Osteoblast (primary cell): ENCODE data around the gene RASGEF1B. TPM values are rescaled to one million over a fixed set of nuclear protein-coding genes. Genes with fewer than 3 reads are reported as not detected.
A peak's percentile ranks its signal among the peaks of the same experiment; 100 is the strongest.

Experiments
- DNase-seq: peaks from one replicate; pipeline ENCODE4 v3.0.0; 2011; ENCODE audit warnings: low spot score, mixed read lengths; ENCODE audit not compliant: insufficient read length; ENCODE audit errors: missing footprints
- H2AFZ ChIP-seq: 2 replicates; pipeline ENCODE4 v1.6.0; 2011; ENCODE audit warnings: mild to moderate bottlenecking, low read length
- H3K27ac ChIP-seq: 2 replicates; pipeline ENCODE4 v1.5.1; 2011; ENCODE audit warnings: mild to moderate bottlenecking, low read depth, low read length, moderate library complexity
- H3K27me3 ChIP-seq: 2 replicates; pipeline ENCODE4 v1.6.0; 2012; ENCODE audit warnings: mild to moderate bottlenecking, control low read depth, inconsistent platforms, low read length, moderate library complexity; ENCODE audit not compliant: insufficient read depth
- H3K36me3 ChIP-seq: 2 replicates; pipeline ENCODE4 v1.5.1; 2011; ENCODE audit warnings: mild to moderate bottlenecking, low read length, control low read depth, moderate library complexity; ENCODE audit not compliant: insufficient read depth
- H3K4me1 ChIP-seq: 2 replicates; pipeline ENCODE4 v1.5.1; 2011; ENCODE audit warnings: mild to moderate bottlenecking, low read length, control low read depth, moderate library complexity; ENCODE audit not compliant: insufficient read depth
- H3K4me2 ChIP-seq: 2 replicates; pipeline ENCODE4 v1.6.0; 2011; ENCODE audit warnings: mild to moderate bottlenecking, low read length; ENCODE audit not compliant: insufficient read depth
- H3K4me3 ChIP-seq: fragments of 200-600 bp; sonication (generic); 3 replicates; pipeline ENCODE4 v1.5.1; 2012; ENCODE audit warnings: mild to moderate bottlenecking, low read length, inconsistent platforms; ENCODE audit not compliant: insufficient read depth
- H3K79me2 ChIP-seq: 2 replicates; pipeline ENCODE4 v1.6.0; 2012; ENCODE audit warnings: mild to moderate bottlenecking, low read length, control low read depth, inconsistent platforms; ENCODE audit not compliant: insufficient read depth
- H3K9me3 ChIP-seq: 2 replicates; pipeline ENCODE4 v1.5.1; 2011; ENCODE audit warnings: low read depth, low read length, control low read depth
- H4K20me1 ChIP-seq: 2 replicates; pipeline ENCODE4 v1.6.0; 2012; ENCODE audit warnings: mild to moderate bottlenecking, low read length, control low read depth; ENCODE audit not compliant: insufficient read depth
- CTCF ChIP-seq: IDR thresholded peaks from 2 replicates; pipeline ENCODE4 v1.5.1; 2011; ENCODE audit warnings: mild to moderate bottlenecking, low read depth, low read length, moderate library complexity; ENCODE audit errors: extremely low read depth
- total RNA-seq: library from RNA; depleted of rRNA; stranded (reverse); fragments of >200 nt; gene quantifications from 2 replicates; pipeline ENCODE4 v1.2.3, GENCODE V29; 2012

The RASGEF1B gene
- total RNA-seq, 1 donor = 5.8 TPM

GRCh38 chr4:81440949-81441348 lies 30.8 kb downstream of the RASGEF1B start:
- no peak overlapping the region for H2AFZ ChIP-seq
- H3K36me3 ChIP-seq = no peaks in the 10 kb centered on the region
- no peak overlapping the region for H3K4me3 ChIP-seq
- H3K4me1 ChIP-seq = no peaks in the 10 kb centered on the region
- no peaks in the 10 kb centered on the region for H3K79me2 ChIP-seq
- H3K9me3 ChIP-seq = no peaks in the 10 kb centered on the region
- H3K27me3 ChIP-seq = no peaks in the 10 kb centered on the region
- H3K27ac ChIP-seq = no peak overlapping the region
- no peak for TF ChIP-seq CTCF
- no peaks in the 10 kb centered on the region for H4K20me1 ChIP-seq
- DNase-seq = no peak
- H3K4me2 ChIP-seq = no peak overlapping the region

- H2AFZ ChIP-seq = no peak overlapping the region
- no peaks in the 10 kb centered on the region for H3K27me3 ChIP-seq
- no peak for DNase-seq
- no peak overlapping the region for H3K27ac ChIP-seq
- no peak for TF ChIP-seq CTCF
- no peaks in the 10 kb centered on the region for H3K4me1 ChIP-seq
- no peak overlapping the region for H3K4me2 ChIP-seq
- H3K79me2 ChIP-seq = no peaks in the 10 kb centered on the region
- H3K36me3 ChIP-seq = no peaks in the 10 kb centered on the region
- no peak overlapping the region for H3K4me3 ChIP-seq
- no peaks in the 10 kb centered on the region for H3K9me3 ChIP-seq
- no peaks in the 10 kb centered on the region for H4K20me1 ChIP-seq
Measured at GRCh38 chr4:81436941-81437574, 34.6 kb downstream of the RASGEF1B start.

- no peaks in the 10 kb centered on the region for H3K79me2 ChIP-seq
- peak; percentile 32 for DNase-seq
- H3K9me3 ChIP-seq = no peaks in the 10 kb centered on the region
- H3K27ac ChIP-seq = no peak overlapping the region
- no peaks in the 10 kb centered on the region for H4K20me1 ChIP-seq
- no peak overlapping the region for H2AFZ ChIP-seq
- no peaks in the 10 kb centered on the region for H3K4me1 ChIP-seq
- no peak overlapping the region for H3K4me2 ChIP-seq
- no peaks in the 10 kb centered on the region for H3K36me3 ChIP-seq
- H3K4me3 ChIP-seq = no peak overlapping the region
- TF ChIP-seq CTCF = no peak
- H3K27me3 ChIP-seq = no peaks in the 10 kb centered on the region
Measured at GRCh38 chr4:81436096-81436495, 35.6 kb downstream of the RASGEF1B start.

- H2AFZ ChIP-seq = no peak overlapping the region
- no peak for DNase-seq
- TF ChIP-seq CTCF = no peak
Measured at GRCh38 chr4:81432825-81433224, 38.9 kb downstream of the RASGEF1B start.

More at GRCh38 chr4:81432825-81433224, 38.9 kb downstream of the RASGEF1B start:
- H3K27ac ChIP-seq = no peak overlapping the region
- H3K4me2 ChIP-seq = no peak overlapping the region
- no peaks in the 10 kb centered on the region for H3K27me3 ChIP-seq
- no peaks in the 10 kb centered on the region for H3K79me2 ChIP-seq
- H3K4me3 ChIP-seq = no peak overlapping the region
- H4K20me1 ChIP-seq = no peaks in the 10 kb centered on the region
- no peaks in the 10 kb centered on the region for H3K36me3 ChIP-seq
- no peaks in the 10 kb centered on the region for H3K4me1 ChIP-seq
- H3K9me3 ChIP-seq = no peaks in the 10 kb centered on the region
